SIG-M5 treated with dmso at 0.1 percent for 504 hours (cell line): Measurements from ENCODE around the gene HRCT1.
"Not testable (repeated sequence)": the region's sequence is repeated elsewhere in the genome, so short reads cannot be mapped to it uniquely, and the experiment has no call there.

ENCODE experiments used
- DNase-seq: peaks from one replicate; lab custom pipeline; 2025; ENCODE audit not compliant: unreplicated experiment; lab: John Stamatoyannopoulos, UW

HRCT1 gene

GRCh38 chr9:35915681-35916294 is 9.8 kb downstream of the HRCT1 start:
- no peak for DNase-seq

GRCh38 chr9:35917261-35917660 is 11.3 kb downstream of the HRCT1 start:
- DNase-seq: no peak

GRCh38 chr9:35918780-35919179 is 12.8 kb downstream of the HRCT1 start:
- no peak for DNase-seq

- DNase-seq: no peak
Measured at GRCh38 chr9:35919212-35920008, 13.4 kb downstream of the HRCT1 start.

GRCh38 chr9:35920051-35920620 is 14.1 kb downstream of the HRCT1 start:
- DNase-seq: peak; percentile 51

GRCh38 chr9:35923598-35923926 is 17.6 kb downstream of the HRCT1 start:
- DNase-seq: no peak

GRCh38 chr9:35923927-35924763 is 18.1 kb downstream of the HRCT1 start:
- DNase-seq: no peak

GRCh38 chr9:35928591-35929452 is 22.8 kb downstream of the HRCT1 start:
- DNase-seq: no peak

GRCh38 chr9:35929453-35929718 is 23.4 kb downstream of the HRCT1 start:
- no peak for DNase-seq

- DNase-seq: no peak
Measured at GRCh38 chr9:35930521-35930920, 24.5 kb downstream of the HRCT1 start.

- no peak for DNase-seq
Measured at GRCh38 chr9:35930989-35931388, 25.0 kb downstream of the HRCT1 start.

- DNase-seq: no peak
Measured at GRCh38 chr9:35932735-35933134, 26.7 kb downstream of the HRCT1 start.

- no peak for DNase-seq
Measured at GRCh38 chr9:35933550-35934067, 27.6 kb downstream of the HRCT1 start.

- not testable (repeated sequence) for DNase-seq
Measured at GRCh38 chr9:35934069-35934468, 28.1 kb downstream of the HRCT1 start.

- no peak for DNase-seq
Measured at GRCh38 chr9:35935261-35935660, 29.3 kb downstream of the HRCT1 start.

- no peak for DNase-seq
Measured at GRCh38 chr9:35935755-35936509, 29.9 kb downstream of the HRCT1 start.

GRCh38 chr9:35937227-35937626 is 31.2 kb downstream of the HRCT1 start:
- peak; percentile 58 for DNase-seq

- no peak for DNase-seq
Measured at GRCh38 chr9:35938474-35939356, 32.7 kb downstream of the HRCT1 start.

GRCh38 chr9:35939679-35940250 is 33.8 kb downstream of the HRCT1 start:
- DNase-seq: no peak
